ENCODE results near the gene ARID2.

ARID2 gene

DNA sequence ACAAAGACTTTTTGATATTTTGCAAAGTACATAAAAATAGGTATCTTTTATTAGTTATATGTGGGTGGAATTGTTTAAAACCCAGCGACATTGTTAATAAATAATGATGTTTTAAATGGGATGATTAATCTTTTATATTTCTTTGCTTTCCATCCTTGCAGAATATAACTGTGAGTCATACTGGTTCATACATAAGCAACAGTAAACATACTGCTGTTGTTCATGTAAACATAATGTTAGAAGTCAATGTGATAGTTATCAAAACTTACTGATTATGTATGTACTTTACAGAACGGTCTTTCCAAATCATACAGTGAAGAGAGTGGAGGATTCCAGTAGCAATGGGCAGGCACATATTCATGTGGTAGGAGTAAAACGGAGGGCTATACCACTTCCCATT lies 119.8 kb downstream of the ARID2 start:
- Histone ChIP-seq H3K27me3 (ENCODE audit: control insufficient read depth, insufficient read depth, low read length) (no peaks in the 10 kb centered on the region), H3K4me3 (ENCODE audit: low read length) (no peak overlapping the region), H3K27ac (ENCODE audit: low read length) (no peak overlapping the region), H3K9me3 (ENCODE audit: control insufficient read depth, insufficient read depth, low read length) (no peaks in the 10 kb centered on the region), H3K36me3 (ENCODE audit: control insufficient read depth, insufficient read depth, low read length) (peaks cover 22% of the 10 kb centered on the region; the same call in 1 of the 2 replicates), H3K4me1 (ENCODE audit: control insufficient read depth, insufficient read depth, low read length) (no peaks in the 10 kb centered on the region)
- no peak for DNase-seq (ENCODE audit: low read depth, low spot score)
- WGBS (ENCODE audit: insufficient coverage, insufficient read length), result 100% methylated on average over 1 of the region's 3 CpGs

DNA sequence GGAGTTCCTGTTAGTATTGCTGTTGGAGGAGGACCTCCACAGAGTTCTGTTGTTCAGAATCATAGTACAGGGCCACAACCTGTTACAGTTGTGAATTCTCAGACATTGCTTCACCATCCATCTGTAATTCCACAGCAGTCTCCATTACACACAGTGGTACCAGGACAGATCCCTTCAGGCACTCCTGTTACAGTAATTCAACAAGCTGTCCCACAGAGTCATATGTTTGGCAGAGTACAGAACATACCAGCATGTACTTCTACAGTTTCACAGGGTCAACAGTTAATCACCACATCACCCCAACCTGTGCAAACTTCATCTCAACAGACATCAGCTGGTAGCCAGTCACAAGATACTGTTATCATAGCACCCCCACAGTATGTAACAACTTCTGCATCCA lies 120.8 kb downstream of the ARID2 start:
- Histone ChIP-seq H3K27me3 (ENCODE audit: control insufficient read depth, insufficient read depth, low read length) (no peaks in the 10 kb centered on the region), H3K27ac (ENCODE audit: low read length) (no peak overlapping the region), H3K4me1 (ENCODE audit: control insufficient read depth, insufficient read depth, low read length) (no peaks in the 10 kb centered on the region), H3K4me3 (ENCODE audit: low read length) (no peak overlapping the region), H3K36me3 (ENCODE audit: control insufficient read depth, insufficient read depth, low read length) (peaks cover 22% of the 10 kb centered on the region; the same call in 1 of the 2 replicates), H3K9me3 (ENCODE audit: control insufficient read depth, insufficient read depth, low read length) (no peaks in the 10 kb centered on the region)
- no peak for DNase-seq (ENCODE audit: low read depth, low spot score)

DNA sequence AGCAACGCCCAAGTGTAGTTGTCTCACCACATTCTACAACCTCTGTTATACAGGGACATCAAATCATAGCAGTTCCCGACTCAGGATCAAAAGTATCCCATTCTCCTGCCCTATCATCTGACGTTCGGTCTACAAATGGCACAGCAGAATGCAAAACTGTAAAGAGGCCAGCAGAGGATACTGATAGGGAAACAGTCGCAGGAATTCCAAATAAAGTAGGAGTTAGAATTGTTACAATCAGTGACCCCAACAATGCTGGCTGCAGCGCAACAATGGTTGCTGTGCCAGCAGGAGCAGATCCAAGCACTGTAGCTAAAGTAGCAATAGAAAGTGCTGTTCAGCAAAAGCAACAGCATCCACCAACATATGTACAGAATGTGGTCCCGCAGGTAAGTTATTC lies 123.0 kb downstream of the ARID2 start:
- Histone ChIP-seq H3K27me3 (ENCODE audit: control insufficient read depth, insufficient read depth, low read length) (no peaks in the 10 kb centered on the region), H3K9me3 (ENCODE audit: control insufficient read depth, insufficient read depth, low read length) (no peaks in the 10 kb centered on the region), H3K4me3 (ENCODE audit: low read length) (no peak overlapping the region), H3K27ac (ENCODE audit: low read length) (no peak overlapping the region), H3K4me1 (ENCODE audit: control insufficient read depth, insufficient read depth, low read length) (no peaks in the 10 kb centered on the region), H3K36me3 (ENCODE audit: control insufficient read depth, insufficient read depth, low read length) (peaks cover 22% of the 10 kb centered on the region; the same call in 1 of the 2 replicates)
- DNase-seq (ENCODE audit: low read depth, low spot score), result no peak
- no CpG with 5 or more reads among the region's 7 CpGs for WGBS (ENCODE audit: insufficient coverage, insufficient read length)

- H3K36me3 ChIP-seq (ENCODE audit: control insufficient read depth, insufficient read depth, low read length), result peaks cover 22% of the 10 kb centered on the region; the same call in 1 of the 2 replicates
- WGBS (ENCODE audit: insufficient coverage, insufficient read length), result no CpG with 5 or more reads among the region's 3 CpGs
Measured at GRCh38 chr12:45853550-45853949, 124.0 kb downstream of the ARID2 start.

GRCh38 chr12:45863332-45863731 lies 133.8 kb downstream of the ARID2 start:
- Histone ChIP-seq H3K27ac (ENCODE audit: low read length) (no peak overlapping the region), H3K9me3 (ENCODE audit: control insufficient read depth, insufficient read depth, low read length) (no peaks in the 10 kb centered on the region), H3K4me1 (ENCODE audit: control insufficient read depth, insufficient read depth, low read length) (no peaks in the 10 kb centered on the region), H3K4me3 (ENCODE audit: low read length) (no peak overlapping the region), H3K27me3 (ENCODE audit: control insufficient read depth, insufficient read depth, low read length) (no peaks in the 10 kb centered on the region), H3K36me3 (ENCODE audit: control insufficient read depth, insufficient read depth, low read length) (no peaks in the 10 kb centered on the region)
- no peak for DNase-seq (ENCODE audit: low read depth, low spot score)
- no CpG with 5 or more reads among the region's 2 CpGs for WGBS (ENCODE audit: insufficient coverage, insufficient read length)

More at GRCh38 chr12:45853550-45853949, 124.0 kb downstream of the ARID2 start:
- Histone ChIP-seq H3K27ac (ENCODE audit: low read length) (no peak overlapping the region), H3K4me3 (ENCODE audit: low read length) (no peak overlapping the region), H3K4me1 (ENCODE audit: control insufficient read depth, insufficient read depth, low read length) (no peaks in the 10 kb centered on the region), H3K27me3 (ENCODE audit: control insufficient read depth, insufficient read depth, low read length) (no peaks in the 10 kb centered on the region), H3K9me3 (ENCODE audit: control insufficient read depth, insufficient read depth, low read length) (no peaks in the 10 kb centered on the region)
- DNase-seq (ENCODE audit: low read depth, low spot score), result no peak

DNA sequence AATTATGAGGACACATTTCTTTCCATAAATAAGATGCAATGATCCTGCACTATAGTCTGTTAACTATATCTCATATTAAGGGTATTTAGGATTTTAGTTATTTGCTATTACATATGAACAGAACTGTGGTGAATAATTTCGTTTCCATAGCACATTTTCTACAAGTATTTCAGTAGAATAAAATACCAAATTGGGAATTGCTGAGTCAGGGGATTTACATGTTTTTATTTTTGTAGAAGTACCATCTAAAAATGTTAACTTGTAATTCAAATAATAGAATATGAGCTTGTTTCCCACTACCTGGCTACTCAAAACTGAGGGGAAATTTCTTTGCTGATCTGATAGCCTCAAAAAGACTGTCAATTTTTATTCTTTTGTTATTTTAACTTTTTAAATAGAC lies 136.8 kb downstream of the ARID2 start:
- Histone ChIP-seq H3K36me3 (ENCODE audit: control insufficient read depth, insufficient read depth, low read length) (no peaks in the 10 kb centered on the region), H3K4me3 (ENCODE audit: low read length) (no peak overlapping the region), H3K27me3 (ENCODE audit: control insufficient read depth, insufficient read depth, low read length) (no peaks in the 10 kb centered on the region), H3K9me3 (ENCODE audit: control insufficient read depth, insufficient read depth, low read length) (no peaks in the 10 kb centered on the region), H3K27ac (ENCODE audit: low read length) (no peak overlapping the region), H3K4me1 (ENCODE audit: control insufficient read depth, insufficient read depth, low read length) (no peaks in the 10 kb centered on the region)
- no peak for DNase-seq (ENCODE audit: low read depth, low spot score)
- no CpG with 5 or more reads among the region's 1 CpG for WGBS (ENCODE audit: insufficient coverage, insufficient read length)

DNA sequence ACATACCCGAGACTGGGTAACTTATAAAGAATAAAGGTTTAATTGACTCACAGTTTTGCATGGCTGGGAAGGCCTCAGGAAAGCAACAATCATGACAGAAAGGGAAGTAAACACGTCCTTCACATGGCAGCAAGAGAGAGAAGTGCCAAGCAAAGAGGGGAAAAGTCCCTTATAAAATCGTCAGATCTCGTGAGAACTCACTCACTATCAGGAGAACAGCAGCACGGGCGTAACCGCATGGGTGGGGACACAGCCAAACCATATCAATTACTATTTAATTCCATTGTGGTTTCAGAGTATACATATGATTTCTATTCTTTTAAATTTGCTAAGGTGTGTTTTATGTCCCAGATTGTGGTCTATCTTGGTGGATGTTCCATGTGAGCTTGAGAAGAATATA lies 142.9 kb downstream of the ARID2 start:
- Histone ChIP-seq H3K4me1 (ENCODE audit: control insufficient read depth, insufficient read depth, low read length) (no peaks in the 10 kb centered on the region), H3K4me3 (ENCODE audit: low read length) (no peak overlapping the region), H3K9me3 (ENCODE audit: control insufficient read depth, insufficient read depth, low read length) (no peaks in the 10 kb centered on the region), H3K36me3 (ENCODE audit: control insufficient read depth, insufficient read depth, low read length) (no peaks in the 10 kb centered on the region; the same call in 1 of the 2 replicates), H3K27me3 (ENCODE audit: control insufficient read depth, insufficient read depth, low read length) (no peaks in the 10 kb centered on the region), H3K27ac (ENCODE audit: low read length) (no peak overlapping the region)
- DNase-seq (ENCODE audit: low read depth, low spot score), result no peak
- no CpG with 5 or more reads among the region's 7 CpGs for WGBS (ENCODE audit: insufficient coverage, insufficient read length)

- DNase-seq (ENCODE audit: low read depth, low spot score), result no peak
- Histone ChIP-seq H3K9me3 (ENCODE audit: control insufficient read depth, insufficient read depth, low read length) (no peaks in the 10 kb centered on the region), H3K27ac (ENCODE audit: low read length) (no peak overlapping the region), H3K36me3 (ENCODE audit: control insufficient read depth, insufficient read depth, low read length) (no peaks in the 10 kb centered on the region; the same call in 1 of the 2 replicates), H3K27me3 (ENCODE audit: control insufficient read depth, insufficient read depth, low read length) (no peaks in the 10 kb centered on the region), H3K4me3 (ENCODE audit: low read length) (no peak overlapping the region), H3K4me1 (ENCODE audit: control insufficient read depth, insufficient read depth, low read length) (no peaks in the 10 kb centered on the region)
- no CpG with 5 or more reads among the region's 5 CpGs for WGBS (ENCODE audit: insufficient coverage, insufficient read length)
Measured at GRCh38 chr12:45877069-45877468, 147.6 kb downstream of the ARID2 start.

DNA sequence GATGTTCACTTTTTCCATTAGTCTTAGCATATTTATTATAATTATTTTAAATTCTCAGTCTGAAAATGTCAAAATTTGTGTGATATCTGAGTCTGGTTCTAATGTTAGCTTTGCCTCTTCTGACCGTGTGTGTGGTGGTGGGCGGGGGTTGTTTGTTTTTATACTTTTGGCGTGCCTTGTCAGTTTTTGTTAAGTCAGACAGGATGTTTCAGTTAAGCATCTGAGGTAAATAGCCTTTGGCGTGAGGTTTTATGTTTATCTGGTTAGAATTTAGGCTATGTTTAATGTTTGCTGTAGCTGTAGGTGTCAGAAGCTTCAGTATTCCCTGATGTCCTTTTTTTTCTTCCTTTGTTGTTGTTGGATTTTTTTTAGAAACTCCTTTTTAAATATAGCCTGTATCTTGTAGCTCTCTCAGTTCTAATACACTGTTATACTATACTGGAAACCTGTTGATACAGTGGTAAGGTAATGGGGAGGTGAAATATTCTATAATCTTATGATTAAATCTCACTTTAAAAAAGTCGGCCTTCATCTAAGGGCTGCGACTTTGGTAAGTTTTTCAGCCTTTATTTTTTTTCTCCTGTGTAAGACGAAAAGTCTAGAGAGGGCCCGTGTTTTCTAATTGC lies 149.2 kb downstream of the ARID2 start:
- no CpG with 5 or more reads among the region's 8 CpGs for WGBS (ENCODE audit: insufficient coverage, insufficient read length)
- Histone ChIP-seq H3K27ac (ENCODE audit: low read length) (no peak overlapping the region), H3K4me3 (ENCODE audit: low read length) (no peak overlapping the region), H3K9me3 (ENCODE audit: control insufficient read depth, insufficient read depth, low read length) (no peaks in the 10 kb centered on the region), H3K36me3 (ENCODE audit: control insufficient read depth, insufficient read depth, low read length) (no peaks in the 10 kb centered on the region; the same call in 1 of the 2 replicates), H3K4me1 (ENCODE audit: control insufficient read depth, insufficient read depth, low read length) (no peaks in the 10 kb centered on the region), H3K27me3 (ENCODE audit: control insufficient read depth, insufficient read depth, low read length) (no peaks in the 10 kb centered on the region)
- DNase-seq (ENCODE audit: low read depth, low spot score), result no peak

- DNase-seq (ENCODE audit: low read depth, low spot score), result no peak
- Histone ChIP-seq H3K4me1 (ENCODE audit: control insufficient read depth, insufficient read depth, low read length) (no peaks in the 10 kb centered on the region), H3K36me3 (ENCODE audit: control insufficient read depth, insufficient read depth, low read length) (no peaks in the 10 kb centered on the region), H3K27ac (ENCODE audit: low read length) (no peak overlapping the region), H3K4me3 (ENCODE audit: low read length) (no peak overlapping the region), H3K9me3 (ENCODE audit: control insufficient read depth, insufficient read depth, low read length) (no peaks in the 10 kb centered on the region), H3K27me3 (ENCODE audit: control insufficient read depth, insufficient read depth, low read length) (no peaks in the 10 kb centered on the region)
- WGBS (ENCODE audit: insufficient coverage, insufficient read length), result no CpG with 5 or more reads among the region's 2 CpGs
Measured at GRCh38 chr12:45879363-45879895, 149.9 kb downstream of the ARID2 start.

DNA sequence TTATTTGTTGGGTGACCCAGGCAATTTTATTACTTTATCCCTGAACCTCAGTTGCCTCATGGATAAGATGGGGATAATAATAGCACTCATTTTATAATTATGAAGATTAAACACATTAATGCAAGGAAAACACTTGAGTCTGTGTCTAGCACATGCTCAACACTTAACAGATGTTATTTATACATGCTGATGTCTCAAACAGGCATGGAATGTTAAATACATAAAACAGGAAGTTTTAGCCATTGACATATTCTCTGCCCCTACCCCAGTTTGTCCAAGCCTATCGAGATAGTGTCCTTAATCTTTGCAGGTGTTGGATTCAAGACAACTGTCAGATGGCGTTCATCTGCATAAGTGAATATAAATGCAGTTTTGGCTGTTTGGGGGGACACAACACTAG lies 151.0 kb downstream of the ARID2 start:
- H3K9me3 ChIP-seq (ENCODE audit: control insufficient read depth, insufficient read depth, low read length), result no peaks in the 10 kb centered on the region
- peaks cover 1% of the 10 kb centered on the region; the same call in 1 of the 2 replicates for H3K36me3 ChIP-seq (ENCODE audit: control insufficient read depth, insufficient read depth, low read length)
- H3K27me3 ChIP-seq (ENCODE audit: control insufficient read depth, insufficient read depth, low read length), result no peaks in the 10 kb centered on the region
- WGBS (ENCODE audit: insufficient coverage, insufficient read length), result no CpG with 5 or more reads among the region's 2 CpGs
- H3K4me1 ChIP-seq (ENCODE audit: control insufficient read depth, insufficient read depth, low read length), result no peaks in the 10 kb centered on the region
- H3K4me3 ChIP-seq (ENCODE audit: low read length), result no peak overlapping the region
- no peak for DNase-seq (ENCODE audit: low read depth, low spot score)
- no peak overlapping the region for H3K27ac ChIP-seq (ENCODE audit: low read length)

All from iPS DF 6.9 (cell line).